PC-9 (cell line): ENCODE data around the gene HEXIM1.

Experiments
- CTCF ChIP-seq: fragments of 200-600 bp; sonication (generic); conservative IDR thresholded peaks from 2 replicates; pipeline ENCODE4 v1.6.1; 2017; ENCODE audit warnings: mixed run types, antibody characterized with exemption, mild to moderate bottlenecking, moderate library complexity
- EZH2 ChIP-seq: fragments of 200-600 bp; sonication (generic); IDR thresholded peaks from 2 replicates; pipeline ENCODE4 v1.8.0; 2017; ENCODE audit warnings: antibody characterized with exemption, low read depth

GRCh38 chr17:45155483-45155882, 7.2 kb downstream of the HEXIM1 start:
- 0 out of 2 replicates have a peak, but pooled peaks have one; percentile 5 for TF ChIP-seq CTCF
- TF ChIP-seq EZH2, result no peak
